LoVo (cell line): ENCODE data around the gene STK17A.
"Not testable (repeated sequence)": the region's sequence is repeated elsewhere in the genome, so short reads cannot be mapped to it uniquely, and the experiment has no call there.

ENCODE experiments used
- DNase-seq: peaks from one replicate; pipeline ENCODE4 v3.0.0-alpha.2; 2016; ENCODE audit warnings: low spot score

STK17A gene

DNA sequence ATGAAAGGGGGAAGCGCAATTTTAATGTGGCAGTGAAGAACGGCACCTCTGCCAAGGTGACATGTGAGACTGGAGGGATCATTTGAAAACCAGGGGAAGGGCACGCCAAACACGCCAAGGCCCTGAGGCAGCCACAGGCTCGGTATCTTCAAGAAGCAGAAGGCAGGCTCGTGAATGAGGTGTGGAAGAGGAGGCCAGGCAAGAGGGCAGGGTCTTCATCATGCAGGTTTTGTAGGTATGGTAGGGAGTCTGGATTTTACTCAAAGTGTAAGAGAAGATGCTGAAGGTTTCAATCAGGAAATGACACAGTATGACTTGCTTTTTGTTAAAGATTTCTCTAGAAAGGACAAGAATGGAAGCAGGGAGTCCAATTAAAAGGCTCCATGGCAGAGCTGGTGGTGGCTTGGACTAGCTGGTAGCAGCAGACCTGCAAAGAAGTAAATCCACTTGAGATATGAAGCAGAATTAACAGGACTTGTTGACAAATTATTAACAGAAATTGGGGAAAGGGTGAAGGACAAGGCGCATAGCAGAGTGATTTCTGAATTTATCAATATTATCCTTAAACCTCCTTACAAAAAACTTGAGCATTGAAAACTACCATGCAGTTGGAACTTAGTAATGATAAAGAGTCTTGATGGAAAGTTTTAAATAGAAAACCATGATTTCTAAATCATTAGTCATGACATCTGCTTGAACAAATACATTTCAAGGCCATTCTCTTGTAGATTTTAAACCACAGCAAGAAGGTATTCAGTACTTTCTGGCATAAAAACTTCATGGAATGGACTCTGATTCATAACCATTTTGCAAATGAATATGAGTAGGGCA, 76.0 kb downstream of the STK17A start:
- DNase-seq: peak; percentile 16

DNA sequence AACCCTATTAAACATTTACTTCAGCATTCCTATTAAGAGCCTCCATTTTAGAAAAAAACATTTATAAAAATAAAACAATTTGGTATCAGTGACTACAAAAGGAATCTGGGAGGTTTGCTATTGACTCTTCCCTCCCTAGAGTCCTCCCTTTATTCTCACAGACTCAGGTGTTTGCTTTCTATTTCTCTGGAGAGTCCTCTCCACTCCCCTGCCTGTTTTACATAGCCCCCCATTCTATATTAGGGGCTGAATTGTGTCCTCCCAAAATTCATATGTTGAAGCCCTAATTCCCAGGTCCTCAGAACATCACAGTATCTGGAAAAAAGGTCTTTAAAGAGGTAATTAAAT, 76.6 kb downstream of the STK17A start:
- no peak for DNase-seq

- no peak for DNase-seq
These were observed 77.2 kb downstream of the STK17A start for GRCh38 chr7:43660141-43660540.

GRCh38 chr7:43664681-43665080, 81.8 kb downstream of the STK17A start:
- no peak for DNase-seq

GRCh38 chr7:43666938-43667337, 84.0 kb downstream of the STK17A start:
- DNase-seq: no peak

GRCh38 chr7:43668035-43668434, 85.1 kb downstream of the STK17A start:
- no peak for DNase-seq

DNA sequence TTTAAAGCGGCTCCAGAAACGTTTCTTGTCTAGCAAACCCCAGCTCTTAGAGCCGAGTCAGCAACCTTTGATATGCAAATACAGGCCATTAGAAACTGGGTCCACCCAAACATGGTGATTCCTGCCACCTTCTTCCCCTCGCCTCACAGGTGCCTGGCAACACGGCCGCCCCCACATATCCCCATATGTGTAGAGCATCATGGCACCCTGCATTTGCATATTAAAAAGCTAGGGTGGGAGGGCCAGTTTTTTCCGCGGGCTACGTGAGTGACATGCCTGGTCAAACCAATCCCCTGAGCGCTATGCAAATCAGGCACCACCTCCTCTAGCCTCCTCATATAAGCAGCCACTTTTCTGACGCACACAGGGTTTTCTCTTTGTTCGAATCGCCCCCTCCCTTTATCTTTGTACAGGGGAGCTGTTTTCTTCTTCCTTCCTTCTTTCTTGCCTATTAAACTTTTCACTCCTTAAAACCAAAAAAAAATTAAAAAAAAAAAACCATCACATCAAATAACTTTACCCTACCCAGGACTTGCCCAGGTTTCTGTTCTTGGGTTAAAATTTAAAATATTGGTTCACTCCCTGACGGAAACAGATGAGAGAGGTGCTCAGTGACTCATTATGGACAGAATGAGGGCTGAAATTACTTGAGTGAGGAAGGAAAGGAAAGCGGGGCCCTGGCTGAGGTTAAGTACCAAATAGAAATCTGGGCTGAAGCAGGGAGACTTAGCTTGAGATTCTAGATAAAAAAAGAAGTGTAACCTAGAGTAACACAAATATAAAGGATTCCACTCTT, 86.6 kb downstream of the STK17A start:
- no peak for DNase-seq

DNA sequence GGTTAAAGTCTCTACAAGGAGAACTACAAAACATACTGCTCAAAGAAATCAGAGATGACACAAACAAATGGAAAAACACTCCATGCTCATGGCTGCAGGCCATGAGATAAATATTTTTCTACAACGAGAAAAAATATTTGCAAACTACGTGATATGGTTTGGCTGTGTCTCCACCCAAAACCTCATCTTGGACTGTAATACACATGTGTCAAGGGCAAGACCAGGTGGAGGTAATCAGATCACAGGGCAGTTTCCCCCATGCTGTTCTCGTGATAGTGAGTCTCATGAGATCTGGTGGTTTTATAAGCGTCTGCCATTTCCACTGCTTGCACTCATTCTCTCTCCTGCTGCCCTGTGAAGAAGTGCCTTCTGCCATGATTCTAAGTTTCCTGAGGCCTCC, 88.6 kb downstream of the STK17A start:
- no peak for DNase-seq

- DNase-seq: not testable (repeated sequence)
These were observed 90.5 kb downstream of the STK17A start for GRCh38 chr7:43673243-43673976.

GRCh38 chr7:43674559-43675436, 91.9 kb downstream of the STK17A start:
- peak; percentile 90 for DNase-seq
